G401 (cell line): ENCODE results near the gene FOXP1. TPM values are rescaled to one million over a fixed set of nuclear protein-coding genes. Genes with fewer than 3 reads are reported as not detected.

ENCODE experiments used
- DNase-seq: peaks from one replicate; pipeline ENCODE4 v3.0.0-alpha.2; 2015; ENCODE audit warnings: low spot score
- in situ Hi-C: cut with HindIII; loops from 2 replicates; pipeline ENCODE4 v1.10.0; 2016; ENCODE audit warnings: low sequenced_read_pairs, mixed read lengths
- total RNA-seq: library from RNA; depleted of rRNA; stranded (reverse); fragments of >200 nt; shearing (Covaris generic); gene quantifications from 2 replicates; pipeline ENCODE4 v1.2.3, GENCODE V29; 2014

Gene FOXP1
- total RNA-seq, 1 experiment from 2014 or later: 9.7 TPM

DNA sequence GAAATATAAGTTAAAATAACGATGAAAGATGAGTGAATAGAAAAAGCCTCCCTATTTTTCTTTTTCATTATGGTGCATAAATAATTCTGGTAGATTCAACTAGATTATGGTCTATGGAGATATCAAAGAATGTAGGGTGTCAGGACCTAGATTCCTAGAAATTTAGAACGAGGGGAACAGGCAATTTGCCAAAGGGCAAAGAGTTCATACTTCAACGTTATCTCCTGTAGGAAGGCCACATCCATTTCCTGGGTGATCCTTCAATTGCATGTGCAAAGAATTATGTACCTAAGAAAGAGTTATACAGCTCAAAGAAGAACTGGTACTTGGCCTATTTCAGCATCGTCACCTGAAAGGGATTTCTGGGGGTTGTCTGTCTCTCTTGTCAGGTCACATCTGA, 351.8 kb downstream of the FOXP1 start:
- in situ Hi-C loops: no loop called here
- DNase-seq: no peak

DNA sequence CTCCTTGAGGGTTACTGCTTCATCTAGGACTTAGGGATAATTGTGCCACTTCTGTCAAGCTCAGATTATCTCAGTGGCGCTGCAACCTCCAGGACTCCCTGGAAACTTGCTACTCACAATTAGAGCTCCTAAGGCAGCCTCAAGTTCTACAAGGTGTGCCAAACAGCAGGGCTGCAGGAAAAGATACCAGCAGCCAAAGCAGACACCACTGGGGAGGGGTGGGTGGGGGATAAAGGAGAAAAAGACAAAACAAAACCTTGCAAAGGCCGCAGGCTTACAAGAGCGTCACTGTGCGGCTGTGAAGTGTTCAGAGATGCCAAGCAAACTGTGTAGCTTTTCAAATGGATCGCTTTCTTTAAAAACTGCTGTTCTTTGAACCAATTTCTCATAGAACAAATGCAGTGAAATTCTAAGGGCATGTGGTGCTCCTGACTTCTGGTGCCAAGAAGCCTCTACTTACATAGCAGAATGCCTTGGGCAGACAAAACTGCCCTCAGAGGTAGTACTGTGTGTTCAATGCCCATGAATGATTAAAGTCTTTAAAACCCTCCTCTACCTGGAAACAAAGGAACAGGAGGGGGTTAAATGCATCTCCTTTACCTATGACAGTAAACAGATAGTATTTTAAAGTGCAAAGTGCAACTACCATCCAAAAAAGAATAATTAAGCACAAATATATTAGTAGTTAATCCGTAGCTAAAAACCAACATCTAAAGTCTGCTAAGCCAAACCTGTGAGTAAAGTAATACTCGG, 353.4 kb downstream of the FOXP1 start:
- in situ Hi-C loops: no loop called here
- DNase-seq: no peak

DNA sequence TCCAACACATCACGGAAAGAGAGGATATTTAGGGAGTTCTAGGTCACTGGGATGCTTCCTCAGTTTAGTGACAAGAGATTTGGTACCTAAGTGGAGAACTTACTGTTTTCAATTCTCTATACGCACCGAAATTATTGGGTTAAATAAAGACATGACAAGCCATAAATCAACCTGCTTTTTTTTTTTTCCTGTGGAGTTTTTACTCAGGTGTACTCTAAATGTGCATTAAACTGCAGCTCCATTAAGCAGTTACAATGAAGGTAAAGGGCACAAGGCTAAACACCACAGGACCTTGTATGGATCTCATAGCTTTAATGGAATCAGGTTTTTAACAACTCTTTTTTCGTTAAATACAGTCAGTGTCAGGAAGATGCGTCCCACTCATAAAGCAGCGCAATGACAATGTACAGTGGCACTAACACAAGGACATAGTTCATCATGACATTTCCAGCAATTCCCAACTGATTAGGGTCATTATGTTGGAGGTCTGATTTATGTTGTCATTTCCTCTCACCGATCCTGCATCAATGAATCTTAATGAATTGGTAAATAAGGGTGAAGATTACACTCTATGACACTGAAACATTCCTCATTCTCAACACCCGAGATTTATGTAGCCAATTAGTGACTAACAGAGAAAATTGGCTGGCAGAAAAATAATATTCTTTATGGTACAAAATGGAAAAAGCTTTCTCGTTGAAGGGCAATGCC, 355.2 kb downstream of the FOXP1 start:
- in situ Hi-C loops: no loop called here

DNA sequence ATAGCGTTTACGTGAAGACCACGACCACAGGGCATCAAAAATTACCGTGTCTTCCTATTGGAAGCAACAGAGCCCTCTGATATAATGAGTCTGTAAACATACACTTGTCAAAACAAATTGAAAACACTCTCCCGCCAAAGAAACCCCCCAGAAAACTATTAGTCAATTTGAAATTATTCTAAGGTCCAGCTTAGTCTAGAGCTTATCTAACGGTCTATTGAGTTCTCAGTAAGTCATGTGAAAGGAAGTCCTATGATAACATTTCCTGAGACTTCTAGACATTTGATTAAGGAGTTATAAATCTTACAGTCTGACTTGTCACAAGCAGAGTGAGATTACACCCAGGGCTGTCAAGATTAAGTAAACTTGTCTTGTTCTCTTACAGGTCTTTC, 356.3 kb downstream of the FOXP1 start:
- no peak for DNase-seq
- in situ Hi-C loops: no loop called here

More for the DNA sequence above, 355.2 kb downstream of the FOXP1 start:
- no peak for DNase-seq

DNA sequence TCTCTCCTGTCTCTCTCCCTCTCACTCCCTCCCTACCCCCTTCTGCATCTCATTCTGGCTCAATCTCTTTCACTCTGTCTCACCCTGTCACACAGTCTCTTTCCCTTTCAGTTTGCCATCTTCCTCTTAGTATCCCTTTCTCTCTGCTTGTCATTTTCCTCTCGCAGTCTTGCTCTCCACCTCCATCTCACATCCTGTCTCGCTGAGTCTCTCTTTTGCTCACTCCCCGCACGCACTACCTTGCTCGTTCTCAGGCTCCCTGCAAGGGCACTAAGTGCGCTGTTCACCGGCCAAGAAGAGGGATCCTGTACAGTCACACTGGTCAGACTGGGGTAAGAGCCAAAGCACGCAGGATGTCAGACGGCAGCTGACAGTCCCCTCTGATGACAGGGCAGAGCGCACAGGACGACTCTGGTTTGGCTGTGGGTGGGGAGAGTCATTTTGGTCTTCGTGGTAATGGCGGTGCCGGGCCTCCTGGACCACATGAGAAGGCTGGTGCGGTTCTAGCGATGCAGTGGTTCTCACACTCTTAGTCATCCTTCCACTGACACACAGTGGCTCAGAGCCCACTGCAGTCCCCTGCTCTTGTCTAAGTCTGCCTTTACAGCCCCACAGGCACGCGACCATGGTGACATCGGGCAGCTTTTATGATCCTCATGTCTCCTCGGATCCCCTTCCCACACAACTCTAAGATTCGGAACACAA, 356.8 kb downstream of the FOXP1 start:
- peak; percentile 30 for DNase-seq
- in situ Hi-C loops: no loop called here

DNA sequence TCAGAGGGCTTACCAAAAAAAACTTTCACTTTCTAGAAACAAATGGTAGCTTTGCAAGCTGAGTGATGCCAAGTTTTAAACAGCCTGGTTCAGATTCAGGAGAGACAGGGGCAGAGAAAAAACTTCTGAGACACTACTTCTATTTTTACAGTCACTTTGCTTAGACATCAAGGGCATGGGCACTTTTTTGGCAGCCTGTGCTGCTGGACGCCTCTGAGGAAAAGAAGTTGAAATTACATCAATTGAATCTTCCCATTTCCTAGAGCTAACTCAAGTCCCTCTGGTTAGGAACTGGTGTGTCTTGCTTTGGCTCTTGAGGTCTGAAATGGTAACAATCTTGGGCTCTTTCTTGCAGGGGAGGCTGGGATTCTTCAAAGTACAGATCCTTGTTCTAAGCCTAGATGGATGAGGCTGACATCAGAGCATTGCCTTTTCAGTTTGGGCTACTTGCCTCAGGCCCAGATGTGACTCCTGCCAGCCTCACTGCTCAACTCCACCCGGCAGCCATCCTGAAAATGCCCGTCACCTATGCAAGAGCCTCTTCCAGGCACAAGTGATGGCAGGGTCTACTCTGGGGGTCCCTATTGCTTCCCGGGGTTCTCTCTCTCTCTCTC, 357.5 kb downstream of the FOXP1 start:
- in situ Hi-C loops: no loop called here
- no peak for DNase-seq

DNA sequence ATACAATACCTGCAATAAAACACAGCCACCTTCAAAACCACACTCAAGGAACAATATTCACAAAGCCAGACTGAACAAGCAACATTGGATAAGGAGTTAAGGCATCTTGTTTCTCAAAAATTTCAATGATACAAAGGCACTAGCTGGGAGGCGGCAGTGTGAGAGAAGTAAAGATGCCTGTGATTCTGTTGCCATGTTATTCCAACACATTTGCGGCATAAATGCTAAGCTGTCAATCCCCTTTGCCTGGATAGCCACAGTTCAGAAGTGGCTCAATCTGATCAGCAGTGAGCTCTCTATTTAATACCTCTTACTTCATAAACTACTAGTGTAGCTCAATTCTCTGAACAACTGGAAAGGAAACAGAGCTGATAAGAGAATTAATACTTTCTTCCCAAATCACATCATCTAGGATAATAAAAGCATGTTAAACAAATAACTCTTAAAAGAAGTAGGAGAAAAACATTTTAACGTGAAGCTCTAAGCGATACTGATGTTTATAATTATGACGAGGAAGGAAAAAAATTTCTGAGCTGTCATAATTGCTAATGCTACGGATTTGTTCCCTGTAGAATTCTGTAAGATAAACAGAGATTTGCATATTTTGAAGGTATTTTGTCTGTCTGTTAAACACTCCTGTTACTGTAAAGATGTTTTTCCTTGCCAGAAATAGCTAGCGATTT, 358.4 kb downstream of the FOXP1 start:
- in situ Hi-C loops: no loop called here
- DNase-seq: no peak

DNA sequence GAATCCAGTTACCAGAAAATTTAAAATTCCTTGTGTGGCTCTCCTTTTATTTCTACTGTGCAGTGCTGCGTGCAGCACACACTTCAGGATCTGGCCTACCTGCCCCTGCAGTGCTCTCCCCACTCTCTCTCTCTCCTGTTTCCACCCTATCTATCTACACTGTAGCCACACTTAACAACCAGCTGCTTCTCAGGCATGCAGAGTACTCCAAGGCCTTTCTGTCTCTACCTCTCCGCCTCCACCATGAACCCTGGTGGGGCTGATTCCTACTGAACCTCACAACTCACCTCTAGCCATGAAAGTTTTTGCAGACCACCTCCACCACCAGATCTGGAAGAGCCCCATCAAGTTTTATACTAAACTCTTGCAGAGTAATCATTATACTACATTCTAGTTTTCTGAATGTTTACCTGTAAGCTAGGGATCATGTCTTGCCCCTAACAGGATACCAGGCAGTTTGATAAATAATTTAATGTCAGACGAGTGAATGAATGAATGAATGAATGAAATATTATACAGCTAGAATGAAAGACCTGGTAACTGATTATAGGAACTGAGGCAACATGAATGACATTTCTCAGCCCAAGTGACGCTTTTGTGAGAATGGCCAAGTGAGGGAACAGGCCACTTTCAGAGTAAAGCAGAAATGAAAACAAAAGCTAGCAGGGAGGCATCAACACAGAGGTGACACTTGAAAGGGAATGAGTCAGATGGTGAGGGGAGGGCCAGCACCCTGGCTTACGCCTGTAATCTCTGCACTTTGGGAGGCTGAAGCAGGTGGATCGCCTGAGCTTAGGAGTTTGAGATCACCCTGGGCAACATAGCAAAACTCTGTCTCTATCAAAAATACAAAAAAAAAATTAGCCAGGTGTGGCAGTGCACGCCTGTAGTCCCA, 363.5 kb downstream of the FOXP1 start:
- DNase-seq: no peak
- in situ Hi-C loops: no loop called here

DNA sequence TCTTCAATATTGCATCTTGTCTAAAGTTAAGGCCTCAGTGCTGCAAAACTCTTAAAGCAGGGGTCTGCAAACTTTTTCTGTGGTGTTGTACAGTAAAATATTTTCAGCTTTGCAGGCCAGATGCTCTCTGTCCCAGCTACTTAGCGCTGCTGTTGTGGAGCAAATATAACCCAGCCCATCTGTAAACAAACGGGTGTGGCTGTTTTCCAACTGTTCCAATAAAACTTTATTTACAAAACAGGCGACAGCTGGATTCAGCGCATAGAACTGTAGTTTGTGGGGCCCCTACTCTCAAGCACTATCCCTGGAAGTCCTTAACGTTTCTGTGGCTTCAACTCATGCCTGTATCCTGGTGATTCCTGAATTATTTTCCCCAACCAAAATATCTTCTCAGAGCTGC, 365.0 kb downstream of the FOXP1 start:
- in situ Hi-C loops: no loop called here
- no peak for DNase-seq

DNA sequence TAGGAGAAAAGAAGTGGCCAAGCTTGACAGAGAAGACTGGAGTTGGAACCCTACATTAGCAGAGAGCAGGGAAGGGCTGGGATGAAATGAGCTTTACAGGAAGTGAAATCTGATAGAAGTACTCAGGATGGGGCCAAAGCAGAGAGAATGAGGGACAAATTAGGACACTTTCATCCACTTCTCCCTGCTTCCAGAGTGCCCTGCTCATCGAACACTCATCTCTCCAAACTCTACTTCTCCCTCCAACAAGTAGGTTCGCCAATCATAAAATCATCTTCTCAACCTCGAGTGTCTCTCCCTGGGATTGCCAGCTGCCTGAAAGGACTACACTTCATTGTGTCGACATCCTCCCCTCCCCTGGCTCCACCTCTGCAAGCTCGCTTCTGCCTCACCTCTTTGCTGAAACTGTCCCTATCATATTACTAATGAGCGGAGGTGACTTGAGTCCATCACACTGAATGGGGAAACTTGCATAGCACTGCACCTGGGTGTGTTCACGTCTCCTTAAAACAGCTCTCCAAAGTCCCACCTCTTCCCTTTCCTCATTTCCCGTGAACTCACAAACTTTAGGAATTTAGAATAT, 365.8 kb downstream of the FOXP1 start:
- no peak for DNase-seq
- in situ Hi-C loops: no loop called here

DNA sequence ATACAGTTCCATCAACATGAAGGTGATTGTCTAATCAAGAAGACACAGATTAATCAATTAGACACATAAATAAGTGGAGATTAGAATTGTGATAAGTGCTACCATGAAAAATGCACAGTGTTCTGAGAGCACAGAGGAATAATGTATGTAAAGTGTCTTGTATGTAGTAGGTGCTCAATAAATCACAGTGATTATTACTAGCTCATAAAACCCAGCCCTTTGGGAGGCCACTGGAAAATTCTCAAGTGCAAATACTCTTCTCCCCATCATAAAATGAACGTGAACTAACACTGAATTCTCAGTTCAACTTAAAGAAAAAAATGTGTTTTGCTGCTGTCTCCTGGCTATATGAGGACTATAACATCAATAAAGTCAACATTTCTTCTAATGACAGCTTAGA, 368.2 kb downstream of the FOXP1 start:
- DNase-seq: no peak
- in situ Hi-C loops: no loop called here

DNA sequence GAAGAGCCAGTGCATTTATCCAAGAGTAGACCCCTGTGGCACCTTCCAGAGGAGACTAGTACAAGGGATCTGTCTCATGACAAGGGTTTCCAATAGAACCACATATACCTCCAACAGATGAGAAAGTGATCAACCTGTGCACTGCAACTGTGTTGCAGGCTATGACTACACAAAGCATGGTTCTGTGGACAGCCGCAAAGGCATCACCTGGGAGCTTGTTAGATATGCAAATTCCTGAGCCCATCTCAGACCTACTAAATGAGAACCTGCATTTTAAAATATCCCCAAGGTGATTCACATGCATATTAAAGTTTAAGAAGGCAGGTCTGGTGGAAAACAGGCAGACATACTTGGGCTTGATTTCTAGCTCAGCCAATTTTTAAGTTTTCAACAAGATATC, 368.7 kb downstream of the FOXP1 start:
- DNase-seq: no peak
- in situ Hi-C loops: no loop called here

DNA sequence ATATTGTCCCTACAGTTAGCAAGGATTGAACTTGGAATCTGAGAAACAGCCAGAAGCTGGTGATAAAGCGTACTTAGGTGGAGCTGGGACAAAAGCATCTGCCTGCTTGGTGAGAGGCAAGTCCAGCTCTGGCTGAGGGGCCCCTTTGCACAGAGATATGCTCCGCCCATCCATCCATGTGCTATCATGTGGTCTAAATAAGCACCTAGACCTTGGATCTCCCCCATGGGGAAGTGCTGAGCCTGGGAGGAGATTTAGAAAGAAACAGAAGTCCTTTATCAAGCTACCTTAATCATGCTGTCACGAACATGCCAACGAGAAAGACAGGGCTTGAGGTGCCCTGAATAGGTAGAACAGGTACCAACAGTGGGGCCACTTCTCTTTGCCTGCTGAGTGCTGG, 369.5 kb downstream of the FOXP1 start:
- DNase-seq: no peak
- in situ Hi-C loops: no loop called here

DNA sequence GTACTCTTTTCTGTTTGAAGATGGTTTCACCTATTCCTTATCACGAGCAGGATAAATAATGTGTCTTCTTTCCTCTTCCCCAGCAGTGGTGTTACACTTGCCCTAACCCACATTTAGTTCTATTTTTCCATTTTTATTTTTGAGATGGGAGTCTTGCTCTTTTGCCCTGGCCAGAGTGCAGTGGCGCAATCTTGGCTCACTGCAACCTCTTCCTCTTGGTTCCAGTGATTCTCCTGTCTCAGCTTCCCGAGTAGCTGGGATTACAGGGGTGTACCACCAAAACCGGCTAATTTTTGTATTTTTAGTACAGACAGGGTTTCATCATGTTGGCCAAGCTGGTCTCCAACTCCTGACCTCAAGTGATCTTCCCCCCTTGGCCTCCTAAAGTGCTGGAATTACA, 372.4 kb downstream of the FOXP1 start:
- in situ Hi-C loops: no loop called here
- no peak for DNase-seq

DNA sequence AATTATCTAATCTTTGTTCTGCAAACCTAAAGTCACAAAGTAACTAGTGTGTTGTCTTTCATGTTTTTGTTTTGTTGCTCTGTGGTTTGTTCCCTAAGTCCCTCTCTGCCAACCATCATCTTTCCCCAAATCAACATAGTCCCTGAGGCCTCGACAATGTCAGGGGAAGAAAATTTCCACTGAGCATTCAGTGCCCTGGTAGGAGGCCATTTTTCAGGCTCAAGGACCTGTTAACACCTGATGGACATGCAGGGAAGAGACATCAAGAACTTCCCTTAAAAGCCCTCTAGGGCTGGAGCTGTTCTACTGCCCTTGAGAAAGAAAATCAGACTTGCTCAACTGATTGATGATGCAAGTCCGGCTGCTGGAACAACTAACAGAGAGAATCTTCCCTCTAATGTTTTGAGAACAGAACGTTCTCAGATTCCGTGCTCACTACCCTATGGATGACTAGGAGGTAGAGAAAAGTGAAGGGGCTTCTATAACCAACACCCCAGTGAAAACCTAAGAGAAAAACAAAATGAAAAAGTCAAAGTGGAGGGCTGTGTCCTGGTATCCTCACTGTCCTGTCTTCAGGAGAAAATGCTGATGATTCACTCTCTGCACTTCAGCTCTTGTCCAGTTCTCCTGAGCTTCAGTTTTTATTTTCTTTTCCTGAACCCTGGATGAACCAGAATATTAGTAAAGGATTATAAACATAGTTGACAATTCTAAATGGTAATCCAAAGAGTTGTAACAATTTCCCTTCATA, 373.1 kb downstream of the FOXP1 start:
- DNase-seq: no peak
- in situ Hi-C loops: no loop called here

DNA sequence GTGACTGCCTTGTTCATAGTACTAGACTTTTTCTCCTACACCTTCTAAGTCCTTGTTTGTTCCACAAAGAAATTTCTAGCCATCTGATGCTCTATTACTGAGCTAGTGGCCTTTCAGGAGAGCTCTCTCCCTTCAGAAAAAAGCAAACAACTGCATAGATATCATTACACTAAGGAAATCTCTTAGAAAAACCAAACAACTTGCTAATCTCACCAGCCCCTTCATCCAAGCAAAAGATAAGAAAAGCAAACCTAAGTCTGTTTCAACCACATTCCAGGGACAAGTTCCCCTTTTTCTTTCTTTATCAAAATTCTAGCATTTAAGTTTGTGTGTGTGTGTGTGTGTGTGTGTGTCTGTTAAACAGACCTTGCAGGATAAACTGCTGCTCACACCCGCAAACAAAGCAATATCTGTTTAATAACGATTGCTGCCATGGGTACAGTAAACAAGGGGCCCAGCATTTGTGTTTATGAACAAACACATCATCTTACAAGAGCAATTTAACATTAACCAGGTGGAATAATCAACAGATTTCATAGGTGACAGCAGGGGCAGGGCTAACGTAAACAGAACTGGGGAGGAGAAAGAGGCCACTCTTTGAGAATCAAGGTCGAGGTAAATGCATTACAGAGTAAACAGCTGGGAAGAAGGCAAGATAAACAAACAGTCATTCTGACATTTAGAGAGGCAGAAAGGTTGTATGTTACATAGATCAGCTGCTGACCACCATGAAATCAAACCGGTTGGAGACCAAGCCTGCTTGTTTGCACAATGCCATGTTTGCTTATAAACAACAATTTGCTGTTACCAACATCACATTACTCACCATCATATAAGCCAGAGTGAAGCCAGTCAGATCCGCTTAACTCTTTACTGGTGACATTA, 375.1 kb downstream of the FOXP1 start:
- in situ Hi-C loops: no loop called here
- DNase-seq: no peak

DNA sequence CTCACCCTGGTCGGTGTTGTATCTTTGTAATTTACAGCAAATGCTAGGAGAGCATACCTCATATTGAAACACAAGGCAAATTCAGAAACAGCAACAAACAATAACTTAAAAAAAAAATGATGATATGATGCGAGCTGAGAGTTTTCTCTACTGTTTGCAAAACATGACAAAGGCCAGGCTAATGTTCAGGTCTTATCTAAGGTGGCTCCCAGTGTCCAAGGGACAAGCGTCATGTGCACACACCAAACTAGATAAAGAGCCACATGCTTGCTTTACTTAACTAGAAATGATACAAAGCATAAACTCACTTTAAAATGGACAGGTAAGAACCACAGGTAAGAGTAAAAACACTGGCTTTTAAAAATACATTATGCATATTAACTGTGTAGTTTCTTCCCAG, 375.9 kb downstream of the FOXP1 start:
- in situ Hi-C loops: no loop called here
- no peak for DNase-seq
